Measurements from ENCODE around the gene HYPK. TPM values are rescaled to one million over a fixed set of nuclear protein-coding genes. Genes with fewer than 3 reads are reported as not detected.

HYPK gene
- total and polyA plus RNA-seq, 2 of the 8 experiments (the other 6 are each of a cell fraction or from before 2014, with no cell fraction given) = 5.4 to 17.6 TPM

GRCh38 chr15:43852607-43853006 is 52.2 kb downstream of the HYPK start:
- Histone ChIP-seq H4K20me1 (replicated peaks in 1 of 2; ENCODE audit: control insufficient read depth in 1 of 2, insufficient read depth in 2 of 2, low read length in 2 of 2) (peaks cover 0 to 2% of the 10 kb centered on the region in 2 experiments), H3K9ac (replicated peaks in 1 of 4; ENCODE audit: extremely low read depth in 1 of 4, low read depth in 3 of 4, low read length in 3 of 4) (no peak overlapping the region), H4K5ac (ENCODE audit: insufficient read length, low read depth, low read length) (no peak overlapping the region), H3K79me2 (ENCODE audit: control insufficient read depth in 1 of 2, insufficient read depth in 2 of 2, low read length in 2 of 2) (no peaks in the 10 kb centered on the region), H4K8ac (ENCODE audit: extremely low read depth, insufficient read depth, low read length) (no peak overlapping the region), H3K36me3 (ENCODE audit: control insufficient read depth in 2 of 4, insufficient read depth in 4 of 4, low read length in 3 of 4) (peaks cover 0 to 22% (median 5%) of the 10 kb centered on the region in 4 experiments; a peak in 5 of 8 replicates), H2BK15ac (ENCODE audit: low read length) (no peak overlapping the region), H3K4ac (replicated peaks; ENCODE audit: insufficient read length, low read depth, low read length) (no peak overlapping the region), H2AFZ (ENCODE audit: low read length) (no peak overlapping the region), H3K56ac (replicated peaks; ENCODE audit: insufficient read length, low read depth, low read length) (no peak overlapping the region), H3K79me1 (ENCODE audit: low read depth, low read length) (no peaks in the 10 kb centered on the region), H3K18ac (ENCODE audit: extremely low read depth, low read length) (no peak overlapping the region), H2BK20ac (ENCODE audit: low read length) (no peak overlapping the region), H2AK5ac (ENCODE audit: low read depth, low read length) (no peak overlapping the region), H3K9me3 (ENCODE audit: insufficient read depth in 2 of 2, low read depth in 1 of 2, low read length in 1 of 2) (no peaks in the 10 kb centered on the region), H2BK120ac (replicated peaks; ENCODE audit: low read depth, low read length) (no peak overlapping the region), H3K4me1 (replicated peaks in 1 of 4; ENCODE audit: control insufficient read depth in 3 of 4, insufficient read depth in 4 of 4, low read length in 3 of 4) (no peaks in the 10 kb centered on the region), H3K23ac (ENCODE audit: insufficient read length) (no peak overlapping the region), H3K4me2 (ENCODE audit: insufficient read depth in 1 of 2, low read depth in 2 of 2, low read length in 2 of 2) (no peak overlapping the region), H2BK5ac (ENCODE audit: low read depth, low read length) (no peak overlapping the region), H3K23me2 (ENCODE audit: low read depth, low read length) (no peaks in the 10 kb centered on the region), H3K4me3 (ENCODE audit: extremely low read depth in 1 of 4, insufficient read depth in 2 of 4, low read depth in 3 of 4, low read length in 4 of 4) (no peak overlapping the region), H3K14ac (ENCODE audit: insufficient read length) (no peak overlapping the region), H2BK12ac (ENCODE audit: low read depth, low read length) (no peak overlapping the region), H3K27ac (ENCODE audit: low read depth, low read length) (no peak overlapping the region), H4K91ac (replicated peaks; ENCODE audit: insufficient read length, low read length) (no peak overlapping the region), H3K27me3 (replicated peaks in 1 of 4; ENCODE audit: control insufficient read depth in 3 of 4, extremely low read depth in 1 of 4, insufficient read depth in 3 of 4, low read length in 3 of 4) (no peaks in the 10 kb centered on the region)
- ChIA-PET CTCF (ENCODE audit: partially characterized antibody) (interaction anchor here (1.1 kb wide), 1 partner anchor 351 kb away, joined by 3 read pairs; no protein-coding TSS in a partner anchor), POLR2A (ENCODE audit: partially characterized antibody) (no interaction called here)
- DNase-seq (ENCODE audit: low read depth in 1 of 2, low spot score in 2 of 2) (no peak), FAIRE-seq (no peak)
- 96% methylated on average over 4 of the region's 4 CpGs; no CpG with 5 or more reads in 1 of the 2 experiments for whole genome bisulfite sequencing, 2 experiments (ENCODE audit: extremely low coverage in 1 of 2, insufficient coverage in 1 of 2, insufficient read length in 1 of 2, insufficient replicate concordance in 2 of 2, low coverage in 1 of 2, low lambda C conversion rate in 2 of 2, missing lambda C conversion rate in 1 of 2)
- no peak for TF ChIP-seq MAFK (IDR thresholded peaks at IDR 0.05; ENCODE audit: low read depth, low read length)
- TF ChIP-seq CEBPB (IDR thresholded peaks at IDR 0.05; ENCODE audit: low read depth, low read length) = no peak
- TF ChIP-seq KDM5A (IDR thresholded peaks at IDR 0.05; ENCODE audit: low read length) = no peak
- no peak for TF ChIP-seq EGR1 (IDR thresholded peaks at IDR 0.05; ENCODE audit: borderline replicate concordance, low read depth, low read length)
- TF ChIP-seq RFX5 (IDR thresholded peaks at IDR 0.05; ENCODE audit: borderline replicate concordance, low read depth, low read length) = no peak
- TF ChIP-seq HDAC6 (IDR thresholded peaks at IDR 0.05; ENCODE audit: low read depth, low read length) = no peak
- TF ChIP-seq KDM1A (IDR thresholded peaks at IDR 0.05; ENCODE audit: borderline replicate concordance, low read length) = no peak
- no peak for TF ChIP-seq HDAC2 (IDR thresholded peaks at IDR 0.05; ENCODE audit: borderline replicate concordance in 1 of 2, low read depth in 2 of 2, low read length in 2 of 2)
- TF ChIP-seq KDM4A (IDR thresholded peaks at IDR 0.05; ENCODE audit: low read depth, low read length, severe bottlenecking) = no peak
- TF ChIP-seq BRCA1 (IDR thresholded peaks at IDR 0.05; ENCODE audit: low read depth, low read length) = no peak
- no peak for TF ChIP-seq TEAD4 (IDR thresholded peaks at IDR 0.05; ENCODE audit: low read depth, low read length)
- TF ChIP-seq BCL11A (IDR thresholded peaks at IDR 0.05; ENCODE audit: low read depth in 2 of 2, low read length in 2 of 2) = no peak
- no peak for TF ChIP-seq TAF7 (optimal IDR thresholded peaks at IDR 0.05; ENCODE audit: borderline replicate concordance, low read depth, low read length)
- TF ChIP-seq RBBP5 (IDR thresholded peaks at IDR 0.05; ENCODE audit: borderline replicate concordance, low read depth, low read length) = no peak
- TF ChIP-seq CTBP2 (IDR thresholded peaks at IDR 0.05; ENCODE audit: borderline replicate concordance, insufficient read depth, insufficient read length, low read length) = no peak
